SU-DHL-6 (cell line): Measurements from ENCODE around the gene FIGN.

ENCODE experiments used
- H2AFZ ChIP-seq: fragments of 200-600 bp; sonication (generic); 2 replicates; pipeline ENCODE4 v1.6.1; 2014; ENCODE audit warnings: low read depth, mild to moderate bottlenecking, moderate library complexity, mixed read lengths, antibody characterized with exemption, low read length; ENCODE audit not compliant: severe bottlenecking
- H3F3A ChIP-seq: fragments of 200-600 bp; shearing (Covaris generic); 2 replicates; pipeline ENCODE4 v1.6.0; 2016; ENCODE audit warnings: antibody characterized with exemption, mild to moderate bottlenecking; ENCODE audit not compliant: insufficient read depth
- H3K27ac ChIP-seq: fragments of 200-600 bp; sonication (generic); 2 replicates; pipeline ENCODE4 v1.5.1; 2016; ENCODE audit warnings: low read depth, mild to moderate bottlenecking, low read length, moderate library complexity, mixed read lengths
- H3K27me3 ChIP-seq: fragments of 200-600 bp; sonication (generic), shearing (Covaris generic); 2 replicates; pipeline ENCODE4 v1.6.0; 2014; ENCODE audit warnings: mild to moderate bottlenecking, low read length
- H3K36me3 ChIP-seq: fragments of 200-600 bp; sonication (generic); 2 replicates; pipeline ENCODE4 v1.6.1; 2014; ENCODE audit warnings: mild to moderate bottlenecking, low read length, mixed read lengths
- H3K4me2 ChIP-seq: fragments of 300-600, 200-600 bp; shearing (Covaris generic), sonication (generic); 2 replicates; pipeline ENCODE4 v1.6.0; 2014; ENCODE audit warnings: low read length, low read depth, mild to moderate bottlenecking; ENCODE audit not compliant: poor library complexity, severe bottlenecking
- H3K4me3 ChIP-seq: fragments of 200-600 bp; sonication (generic); 2 replicates; pipeline ENCODE4 v1.5.1; 2014; ENCODE audit warnings: antibody characterized with exemption, low read length, mild to moderate bottlenecking, mixed read lengths; ENCODE audit not compliant: insufficient read depth, poor library complexity, severe bottlenecking
- H3K79me2 ChIP-seq: fragments of 200-600 bp; sonication (generic); 2 replicates; pipeline ENCODE4 v1.6.1; 2014; ENCODE audit warnings: mild to moderate bottlenecking, low read length, moderate library complexity; ENCODE audit not compliant: insufficient read depth
- H3K9ac ChIP-seq: fragments of 200-600 bp; sonication (generic); 2 replicates; pipeline ENCODE4 v1.7.0; 2014; ENCODE audit warnings: mild to moderate bottlenecking, low read length
- H3K9me2 ChIP-seq: fragments of 200-600 bp; sonication (generic); replicated peaks from 2 replicates; pipeline ENCODE4 v1.6.1; 2014; ENCODE audit warnings: low read length; ENCODE audit not compliant: insufficient read depth
- H3K9me3 ChIP-seq: fragments of 200-600 bp; sonication (generic); 2 replicates; pipeline ENCODE4 v1.6.1; 2014; ENCODE audit warnings: low read length, mixed read lengths; ENCODE audit not compliant: insufficient read depth
- H4K20me1 ChIP-seq: fragments of 200-600 bp; sonication (generic); 2 replicates; pipeline ENCODE4 v1.6.1; 2014; ENCODE audit warnings: low read depth, mild to moderate bottlenecking, antibody characterized with exemption, low read length, moderate library complexity, mixed read lengths
- EZH2phosphoT487 ChIP-seq: fragments of 200-600 bp; sonication (generic), shearing (Covaris generic); conservative IDR thresholded peaks from 2 replicates; pipeline ENCODE4 v1.6.1; 2018; ENCODE audit warnings: mild to moderate bottlenecking, antibody characterized with exemption, low read length, moderate library complexity, mixed read lengths
- TF ChIP-seq, protein P1 (sequence below): fragments of 200-600 bp; sonication (generic); IDR thresholded peaks from one replicate; pipeline ENCODE4 v1.5.1; 2017; ENCODE audit warnings: antibody characterized with exemption, mild to moderate bottlenecking, low read length, moderate library complexity; ENCODE audit not compliant: insufficient read depth, poor library complexity, severe bottlenecking

Gene FIGN

GRCh38 chr2:163610817-163611556 is 124.8 kb downstream of the FIGN start:
- Histone ChIP-seq H3K4me2 (no peak overlapping the region), H4K20me1 (no peaks in the 10 kb centered on the region), H2AFZ (no peak overlapping the region), H3K27me3 (no peaks in the 10 kb centered on the region), H3K36me3 (no peaks in the 10 kb centered on the region), H3K9me2 (no peaks in the 10 kb centered on the region), H3K9ac (no peak overlapping the region), H3F3A (no peaks in the 10 kb centered on the region), H3K4me3 (no peak overlapping the region), H3K79me2 (no peaks in the 10 kb centered on the region), H3K27ac (no peak overlapping the region), H3K9me3 (no peaks in the 10 kb centered on the region)
- TF ChIP-seq EZH2phosphoT487: no peak
- TF ChIP-seq, protein P1, sequence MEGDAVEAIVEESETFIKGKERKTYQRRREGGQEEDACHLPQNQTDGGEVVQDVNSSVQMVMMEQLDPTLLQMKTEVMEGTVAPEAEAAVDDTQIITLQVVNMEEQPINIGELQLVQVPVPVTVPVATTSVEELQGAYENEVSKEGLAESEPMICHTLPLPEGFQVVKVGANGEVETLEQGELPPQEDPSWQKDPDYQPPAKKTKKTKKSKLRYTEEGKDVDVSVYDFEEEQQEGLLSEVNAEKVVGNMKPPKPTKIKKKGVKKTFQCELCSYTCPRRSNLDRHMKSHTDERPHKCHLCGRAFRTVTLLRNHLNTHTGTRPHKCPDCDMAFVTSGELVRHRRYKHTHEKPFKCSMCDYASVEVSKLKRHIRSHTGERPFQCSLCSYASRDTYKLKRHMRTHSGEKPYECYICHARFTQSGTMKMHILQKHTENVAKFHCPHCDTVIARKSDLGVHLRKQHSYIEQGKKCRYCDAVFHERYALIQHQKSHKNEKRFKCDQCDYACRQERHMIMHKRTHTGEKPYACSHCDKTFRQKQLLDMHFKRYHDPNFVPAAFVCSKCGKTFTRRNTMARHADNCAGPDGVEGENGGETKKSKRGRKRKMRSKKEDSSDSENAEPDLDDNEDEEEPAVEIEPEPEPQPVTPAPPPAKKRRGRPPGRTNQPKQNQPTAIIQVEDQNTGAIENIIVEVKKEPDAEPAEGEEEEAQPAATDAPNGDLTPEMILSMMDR: no peak

DNA sequence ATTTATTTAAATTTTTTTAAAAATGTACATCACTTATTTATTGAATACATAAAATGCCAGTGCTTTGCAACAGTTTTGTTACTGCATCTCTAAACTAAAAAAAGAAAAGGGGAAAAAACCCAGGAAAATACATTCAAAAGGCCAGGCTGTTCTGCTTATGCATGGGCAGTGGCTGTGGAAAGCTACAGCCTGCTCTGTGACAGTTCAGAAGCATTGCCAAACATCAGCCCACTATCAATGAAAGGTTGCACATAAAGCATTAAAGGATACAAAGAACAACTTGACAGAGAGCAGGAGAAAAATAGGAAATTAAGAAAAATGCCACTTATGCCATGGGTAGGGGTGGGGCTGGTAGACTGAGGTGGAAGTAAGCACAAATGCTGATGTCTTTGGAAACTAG is 128.2 kb downstream of the FIGN start:
- Histone ChIP-seq H3K9me3 (no peaks in the 10 kb centered on the region), H3K27ac (no peak overlapping the region), H3K4me3 (no peak overlapping the region), H3K4me2 (no peak overlapping the region), H2AFZ (no peak overlapping the region), H3K36me3 (no peaks in the 10 kb centered on the region), H3K9ac (no peak overlapping the region), H3K9me2 (no peaks in the 10 kb centered on the region), H3K27me3 (no peaks in the 10 kb centered on the region), H3K79me2 (no peaks in the 10 kb centered on the region), H4K20me1 (no peaks in the 10 kb centered on the region), H3F3A (no peaks in the 10 kb centered on the region)
- TF ChIP-seq, protein P1: no peak
- TF ChIP-seq EZH2phosphoT487: no peak

DNA sequence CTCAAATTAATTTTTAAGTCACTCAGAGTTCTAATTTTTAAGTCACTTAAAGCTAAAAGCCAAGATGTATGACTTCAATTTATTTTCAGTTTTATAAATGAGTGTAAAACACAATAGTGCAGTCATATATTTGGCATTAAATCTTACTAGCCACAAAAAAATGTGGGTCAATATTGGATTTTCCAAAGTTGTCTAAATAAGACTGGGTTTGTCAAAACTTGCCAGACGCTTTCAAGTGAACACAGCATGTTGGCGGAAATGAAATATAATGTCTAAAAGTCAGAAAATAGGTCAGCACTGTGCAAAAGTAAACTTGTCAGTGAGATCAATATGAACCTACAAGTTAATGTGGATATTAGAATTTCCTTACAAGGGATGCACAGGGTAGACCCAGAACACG is 128.9 kb downstream of the FIGN start:
- no peak overlapping the region for H3K4me2 ChIP-seq
- no peak for TF ChIP-seq EZH2phosphoT487
- TF ChIP-seq, protein P1: no peak
- H2AFZ ChIP-seq: no peak overlapping the region
- H3K79me2 ChIP-seq: no peaks in the 10 kb centered on the region
- H3K36me3 ChIP-seq: no peaks in the 10 kb centered on the region
- no peak overlapping the region for H3K27ac ChIP-seq
- no peaks in the 10 kb centered on the region for H3K27me3 ChIP-seq
- H3K9ac ChIP-seq: no peak overlapping the region
- no peaks in the 10 kb centered on the region for H3F3A ChIP-seq
- no peaks in the 10 kb centered on the region for H3K9me2 ChIP-seq
- H3K9me3 ChIP-seq: no peaks in the 10 kb centered on the region
- H4K20me1 ChIP-seq: no peaks in the 10 kb centered on the region
- no peak overlapping the region for H3K4me3 ChIP-seq
